ENCODE measurements around the gene SUSD3. TPM values are rescaled to one million over a fixed set of nuclear protein-coding genes. Genes with fewer than 3 reads are reported as not detected.

The SUSD3 gene
- polyA plus RNA-seq, 4 donors, result 3.7 to 10.1 (median 3.8) TPM; not detected in 1

DNA sequence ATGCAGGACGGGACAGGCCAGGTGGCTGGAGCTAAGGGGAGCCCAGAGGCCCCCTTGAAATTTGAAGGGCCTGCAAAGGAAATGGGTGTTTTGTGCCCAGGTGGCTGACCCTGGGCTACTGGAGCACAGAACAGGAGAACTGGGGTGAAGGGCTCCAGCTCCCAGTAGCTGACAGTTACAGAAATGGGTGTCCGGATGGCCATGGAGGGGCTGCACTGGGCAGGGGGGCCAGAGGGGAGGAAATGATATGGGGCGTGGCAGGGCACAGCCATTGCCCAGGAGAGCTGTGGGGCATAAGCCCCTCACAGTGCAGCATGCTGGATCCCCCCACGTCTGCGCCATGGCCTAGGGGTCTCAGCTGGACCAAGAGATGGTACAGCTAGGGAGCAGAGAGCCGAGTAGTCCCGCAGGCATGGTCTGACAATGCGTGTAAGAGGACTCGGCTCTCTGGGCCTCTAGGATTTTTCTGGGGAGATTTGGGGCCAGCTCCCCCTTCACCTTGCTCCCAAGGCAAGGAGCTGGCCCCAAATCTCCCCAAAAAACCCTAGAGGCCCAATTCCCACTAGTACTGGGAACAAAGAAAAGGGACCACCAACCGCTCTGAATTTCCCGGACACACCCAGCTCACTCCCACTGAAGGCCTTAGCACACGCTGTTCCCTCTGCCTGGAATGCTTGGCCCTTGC lies 29.6 kb downstream of the SUSD3 start:
- DNase-seq (no peak), FAIRE-seq (no peak)
- WGBS, 3 donors, result 96 to 97% (median 97%) methylated on average over 12 of the region's 12 CpGs
- Histone ChIP-seq H3K27ac (ENCODE audit: low read depth in 1 of 3, low read length in 2 of 3) (no peak overlapping the region), H3K9me3 (ENCODE audit: control insufficient read depth in 2 of 2, insufficient read depth in 1 of 2, low read depth in 1 of 2, low read length in 1 of 2) (peaks cover 2 to 15% of the 10 kb centered on the region in 2 donors), H3K27me3 (ENCODE audit: control insufficient read depth in 3 of 3, insufficient read depth in 3 of 3, low read length in 3 of 3) (no peaks in the 10 kb centered on the region), H3K4me3 (ENCODE audit: low read depth in 1 of 3, low read length in 3 of 3) (no peak overlapping the region), H3K36me3 (ENCODE audit: control insufficient read depth in 3 of 3, insufficient read depth in 2 of 3, low read depth in 1 of 3, low read length in 3 of 3) (peaks cover 0 to 18% (median 0%) of the 10 kb centered on the region in 3 donors), H3K4me1 (ENCODE audit: control insufficient read depth in 3 of 3, insufficient read depth in 2 of 3, low read depth in 1 of 3, low read length in 2 of 3) (peaks cover 0 to 6% (median 0%) of the 10 kb centered on the region in 3 donors)

DNA sequence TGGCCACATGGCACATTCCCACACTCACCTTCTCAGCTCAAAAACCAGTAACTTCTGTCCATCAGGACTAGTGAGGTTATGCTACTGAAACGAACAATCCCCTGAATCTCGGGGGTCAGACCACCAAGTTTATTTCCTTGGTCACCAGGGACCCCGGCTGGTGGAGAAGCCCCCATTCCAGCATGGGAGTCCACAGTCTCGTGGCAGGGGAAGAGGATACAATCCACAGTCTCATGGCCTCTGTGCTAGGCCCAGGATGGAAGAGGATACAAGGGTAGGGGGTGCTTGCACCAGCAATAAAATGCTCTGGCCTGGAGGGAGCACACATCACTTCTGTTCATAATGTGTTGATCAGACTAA lies 30.1 kb downstream of the SUSD3 start:
- DNase-seq, result no peak
- WGBS, 3 donors, result 89 to 95% (median 95%) methylated on average over 4 of the region's 4 CpGs
- no peak overlapping the region for H3K27ac ChIP-seq (ENCODE audit: low read depth in 1 of 3, low read length in 2 of 3)

DNA sequence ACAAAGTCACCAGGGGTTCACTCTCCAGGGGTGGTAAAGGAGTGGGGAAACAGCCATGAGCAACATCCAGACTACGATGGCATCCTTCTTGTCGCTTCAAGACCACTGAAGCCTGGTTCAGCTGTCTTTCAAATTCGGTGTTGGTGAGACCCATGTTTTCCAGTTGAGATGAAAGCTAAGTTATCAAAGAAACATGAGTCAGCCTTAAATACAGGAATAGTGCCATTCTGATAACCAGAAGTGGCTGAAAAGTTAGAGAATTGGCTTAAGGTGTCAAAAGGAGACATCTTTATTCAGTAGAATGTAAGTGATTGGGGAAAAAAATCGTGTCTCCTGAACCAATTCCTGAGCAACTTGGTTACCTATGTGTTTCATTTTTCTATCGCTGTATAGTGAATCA lies 30.5 kb downstream of the SUSD3 start:
- H3K4me1 ChIP-seq (ENCODE audit: control insufficient read depth in 3 of 3, insufficient read depth in 2 of 3, low read depth in 1 of 3, low read length in 2 of 3), result peaks cover 0 to 14% (median 0%) of the 10 kb centered on the region in 3 donors
- no peak for FAIRE-seq

More for the DNA sequence above, 30.1 kb downstream of the SUSD3 start:
- Histone ChIP-seq H3K4me3 (ENCODE audit: low read depth in 1 of 3, low read length in 3 of 3) (no peak overlapping the region), H3K27me3 (ENCODE audit: control insufficient read depth in 3 of 3, insufficient read depth in 3 of 3, low read length in 3 of 3) (no peaks in the 10 kb centered on the region), H3K36me3 (ENCODE audit: control insufficient read depth in 3 of 3, insufficient read depth in 2 of 3, low read depth in 1 of 3, low read length in 3 of 3) (peaks cover 0 to 18% (median 0%) of the 10 kb centered on the region in 3 donors), H3K9me3 (ENCODE audit: control insufficient read depth in 2 of 2, insufficient read depth in 1 of 2, low read depth in 1 of 2, low read length in 1 of 2) (peaks cover 2 to 15% of the 10 kb centered on the region in 2 donors), H3K4me1 (ENCODE audit: control insufficient read depth in 3 of 3, insufficient read depth in 2 of 3, low read depth in 1 of 3, low read length in 2 of 3) (peaks cover 0 to 10% (median 0%) of the 10 kb centered on the region in 3 donors)
- no peak for FAIRE-seq

GRCh38 chr9:93089481-93089991 lies 31.0 kb downstream of the SUSD3 start:
- no peak for FAIRE-seq
- peaks cover 0 to 18% (median 0%) of the 10 kb centered on the region in 3 donors for H3K4me1 ChIP-seq (ENCODE audit: control insufficient read depth in 3 of 3, insufficient read depth in 2 of 3, low read depth in 1 of 3, low read length in 2 of 3)

More for the DNA sequence above, 30.5 kb downstream of the SUSD3 start:
- H3K9me3 ChIP-seq (ENCODE audit: control insufficient read depth in 2 of 2, insufficient read depth in 1 of 2, low read depth in 1 of 2, low read length in 1 of 2), result peaks cover 2 to 15% of the 10 kb centered on the region in 2 donors
- DNase-seq, result no peak
- H3K36me3 ChIP-seq (ENCODE audit: control insufficient read depth in 3 of 3, insufficient read depth in 2 of 3, low read depth in 1 of 3, low read length in 3 of 3), result peaks cover 0 to 17% (median 0%) of the 10 kb centered on the region in 3 donors
- no peak overlapping the region for H3K27ac ChIP-seq (ENCODE audit: low read depth in 1 of 3, low read length in 2 of 3)
- H3K4me3 ChIP-seq (ENCODE audit: low read depth in 1 of 3, low read length in 3 of 3), result no peak overlapping the region
- WGBS, 3 donors, result 83 to 89% (median 87%) methylated on average over 5 of the region's 5 CpGs
- no peaks in the 10 kb centered on the region for H3K27me3 ChIP-seq (ENCODE audit: control insufficient read depth in 3 of 3, insufficient read depth in 3 of 3, low read length in 3 of 3)

DNA sequence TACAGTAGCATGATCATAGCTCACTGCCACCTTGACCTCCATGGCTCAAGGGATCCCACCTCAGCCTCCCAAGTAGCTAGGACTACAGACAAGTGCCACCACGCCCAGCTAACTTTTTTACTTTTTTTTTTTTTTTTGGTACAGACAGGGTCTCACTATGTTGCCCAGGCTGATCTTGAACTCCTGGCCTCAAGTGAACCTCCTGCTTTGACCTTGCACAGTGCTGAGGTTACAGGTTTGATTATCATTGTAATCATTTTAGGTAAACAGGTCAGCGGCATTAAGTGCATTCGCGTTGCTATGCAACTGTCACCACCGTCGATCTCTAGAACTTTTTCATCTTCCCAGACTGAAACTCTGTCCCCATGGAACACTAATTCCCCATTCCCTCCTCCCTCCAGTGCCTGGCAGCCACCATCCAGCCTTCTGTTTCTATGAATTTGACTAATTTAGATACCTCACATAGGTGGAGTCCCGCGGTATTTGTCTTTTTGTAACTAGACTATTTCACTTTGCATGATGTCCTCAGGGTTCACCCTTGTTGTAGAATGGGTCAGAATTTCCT lies 31.7 kb downstream of the SUSD3 start:
- no peak overlapping the region for H3K4me3 ChIP-seq (ENCODE audit: low read depth in 1 of 3, low read length in 3 of 3)
- H3K4me1 ChIP-seq (ENCODE audit: control insufficient read depth in 3 of 3, insufficient read depth in 2 of 3, low read depth in 1 of 3, low read length in 2 of 3), result peaks cover 0 to 24% (median 0%) of the 10 kb centered on the region in 3 donors
- peaks cover 2 to 15% of the 10 kb centered on the region in 2 donors for H3K9me3 ChIP-seq (ENCODE audit: control insufficient read depth in 2 of 2, insufficient read depth in 1 of 2, low read depth in 1 of 2, low read length in 1 of 2)
- H3K27ac ChIP-seq (ENCODE audit: low read depth in 1 of 3, low read length in 2 of 3), result no peak overlapping the region
- DNase-seq (no peak), FAIRE-seq (no peak)
- peaks cover 0 to 13% (median 0%) of the 10 kb centered on the region in 3 donors for H3K36me3 ChIP-seq (ENCODE audit: control insufficient read depth in 3 of 3, insufficient read depth in 2 of 3, low read depth in 1 of 3, low read length in 3 of 3)
- 64 to 78% (median 69%) methylated on average over 8 of the region's 8 CpGs for WGBS, 3 donors
- H3K27me3 ChIP-seq (ENCODE audit: control insufficient read depth in 3 of 3, insufficient read depth in 3 of 3, low read length in 3 of 3), result no peaks in the 10 kb centered on the region

More at GRCh38 chr9:93089481-93089991, 31.0 kb downstream of the SUSD3 start:
- Histone ChIP-seq H3K27ac (ENCODE audit: low read depth in 1 of 3, low read length in 2 of 3) (no peak overlapping the region), H3K4me3 (ENCODE audit: low read depth in 1 of 3, low read length in 3 of 3) (no peak overlapping the region), H3K36me3 (ENCODE audit: control insufficient read depth in 3 of 3, insufficient read depth in 2 of 3, low read depth in 1 of 3, low read length in 3 of 3) (peaks cover 0 to 15% (median 0%) of the 10 kb centered on the region in 3 donors), H3K27me3 (ENCODE audit: control insufficient read depth in 3 of 3, insufficient read depth in 3 of 3, low read length in 3 of 3) (no peaks in the 10 kb centered on the region), H3K9me3 (ENCODE audit: control insufficient read depth in 2 of 2, insufficient read depth in 1 of 2, low read depth in 1 of 2, low read length in 1 of 2) (peaks cover 2 to 15% of the 10 kb centered on the region in 2 donors)
- WGBS, 3 donors, result 92 to 95% (median 95%) methylated on average over 12 of the region's 12 CpGs
- no peak for DNase-seq

- no peaks in the 10 kb centered on the region for H3K27me3 ChIP-seq (ENCODE audit: control insufficient read depth in 3 of 3, insufficient read depth in 3 of 3, low read length in 3 of 3)
- no peak overlapping the region for H3K4me3 ChIP-seq (ENCODE audit: low read depth in 1 of 3, low read length in 3 of 3)
- WGBS, 3 donors, result 89 to 90% (median 90%) methylated on average over 4 of the region's 4 CpGs
- H3K36me3 ChIP-seq (ENCODE audit: control insufficient read depth in 3 of 3, insufficient read depth in 2 of 3, low read depth in 1 of 3, low read length in 3 of 3), result peaks cover 0 to 8% (median 0%) of the 10 kb centered on the region in 3 donors
- FAIRE-seq (no peak), DNase-seq (no peak)
- peaks cover 0 to 25% (median 0%) of the 10 kb centered on the region in 3 donors for H3K4me1 ChIP-seq (ENCODE audit: control insufficient read depth in 3 of 3, insufficient read depth in 2 of 3, low read depth in 1 of 3, low read length in 2 of 3)
- H3K9me3 ChIP-seq (ENCODE audit: control insufficient read depth in 2 of 2, insufficient read depth in 1 of 2, low read depth in 1 of 2, low read length in 1 of 2), result peaks cover 0 to 11% of the 10 kb centered on the region in 2 donors
- no peak overlapping the region for H3K27ac ChIP-seq (ENCODE audit: low read depth in 1 of 3, low read length in 2 of 3)
Measured at GRCh38 chr9:93091056-93091452, 32.6 kb downstream of the SUSD3 start.

DNA sequence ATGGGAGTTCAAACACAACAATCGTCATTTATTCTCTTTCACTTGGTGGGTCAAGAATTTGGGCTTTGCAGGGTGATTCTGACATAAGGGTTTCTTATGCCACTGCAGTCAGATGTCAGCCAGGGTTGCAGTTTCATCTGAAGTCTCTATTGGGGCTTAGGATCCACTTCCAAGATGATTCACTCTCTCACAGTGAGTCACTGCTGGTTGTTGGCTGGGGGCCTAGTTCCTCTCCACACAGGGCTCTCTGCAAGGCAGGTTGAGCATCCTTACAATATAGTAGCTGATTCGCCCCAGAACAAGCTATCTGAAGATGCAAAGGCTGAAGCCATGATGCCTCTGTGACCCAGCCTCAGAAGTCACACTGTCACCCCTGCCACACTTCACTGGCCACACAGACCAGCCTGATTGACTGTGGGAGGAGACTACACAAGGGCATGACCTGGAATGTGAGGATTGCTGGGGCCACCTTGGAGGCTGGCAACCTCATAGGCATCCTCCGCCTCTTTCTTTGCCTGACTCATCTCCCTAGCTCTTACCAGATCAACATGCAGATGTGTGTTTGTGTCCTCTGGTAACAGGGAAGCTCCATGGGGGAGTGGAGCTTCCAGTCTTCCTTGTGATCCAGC lies 33.1 kb downstream of the SUSD3 start:
- FAIRE-seq, result no peak
- Histone ChIP-seq H3K27me3 (ENCODE audit: control insufficient read depth in 3 of 3, insufficient read depth in 3 of 3, low read length in 3 of 3) (no peaks in the 10 kb centered on the region), H3K36me3 (ENCODE audit: control insufficient read depth in 3 of 3, insufficient read depth in 2 of 3, low read depth in 1 of 3, low read length in 3 of 3) (peaks cover 0 to 8% (median 0%) of the 10 kb centered on the region in 3 donors), H3K27ac (ENCODE audit: low read depth in 1 of 3, low read length in 2 of 3) (no peak overlapping the region), H3K9me3 (ENCODE audit: control insufficient read depth in 2 of 2, insufficient read depth in 1 of 2, low read depth in 1 of 2, low read length in 1 of 2) (peaks cover 0 to 10% of the 10 kb centered on the region in 2 donors), H3K4me1 (ENCODE audit: control insufficient read depth in 3 of 3, insufficient read depth in 2 of 3, low read depth in 1 of 3, low read length in 2 of 3) (peaks cover 0 to 25% (median 0%) of the 10 kb centered on the region in 3 donors), H3K4me3 (ENCODE audit: low read depth in 1 of 3, low read length in 3 of 3) (no peak overlapping the region)
- DNase-seq, result peak in 1 of 2 donors; percentile 21
- 69 to 86% (median 77%) methylated on average over 3 of the region's 3 CpGs for WGBS, 3 donors

DNA sequence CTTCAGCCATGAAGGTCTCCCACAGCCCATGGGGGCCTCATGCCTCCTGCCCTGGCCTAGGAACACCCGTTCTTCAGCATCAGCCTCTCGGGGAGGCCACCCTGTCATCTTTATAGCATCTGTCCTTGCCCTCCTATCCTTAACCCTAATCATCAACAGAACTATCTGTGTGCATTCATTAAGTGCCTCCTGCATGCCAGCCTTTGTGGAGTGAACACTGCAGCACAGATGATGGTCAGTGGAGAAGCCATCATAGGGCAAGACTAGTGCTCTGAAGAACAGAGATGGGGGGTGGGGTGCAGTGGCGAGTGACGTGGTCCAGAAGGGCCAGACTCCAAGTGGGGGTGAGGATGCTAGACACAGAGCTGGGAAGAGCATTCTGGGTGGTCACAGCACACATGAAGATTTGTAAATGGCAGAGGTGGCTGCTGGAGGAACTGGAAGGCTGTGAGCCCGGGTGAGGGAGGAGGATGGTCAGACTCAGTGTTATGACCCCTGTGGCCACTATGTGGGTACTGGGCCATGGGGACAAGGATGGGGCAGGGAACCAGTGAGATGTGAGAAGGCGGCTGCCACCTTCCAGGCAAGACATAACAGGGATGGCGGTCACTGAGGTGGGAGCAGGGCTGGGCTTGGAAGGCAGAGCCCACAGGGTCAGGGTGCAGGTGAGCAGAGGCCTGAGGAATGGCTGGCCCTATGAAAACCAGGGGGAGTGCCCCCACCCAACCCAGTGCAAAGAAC lies 33.9 kb downstream of the SUSD3 start:
- no peak for DNase-seq
- Histone ChIP-seq H3K27me3 (ENCODE audit: control insufficient read depth in 3 of 3, insufficient read depth in 3 of 3, low read length in 3 of 3) (no peaks in the 10 kb centered on the region), H3K36me3 (ENCODE audit: control insufficient read depth in 3 of 3, insufficient read depth in 2 of 3, low read depth in 1 of 3, low read length in 3 of 3) (peaks cover 0 to 6% (median 0%) of the 10 kb centered on the region in 3 donors), H3K4me1 (ENCODE audit: control insufficient read depth in 3 of 3, insufficient read depth in 2 of 3, low read depth in 1 of 3, low read length in 2 of 3) (peaks cover 3 to 33% (median 6%) of the 10 kb centered on the region in 3 donors), H3K27ac (ENCODE audit: low read depth in 1 of 3, low read length in 2 of 3) (peak overlapping the region in 2 of 3 donors; percentile 39 to 65), H3K9me3 (ENCODE audit: control insufficient read depth in 2 of 2, insufficient read depth in 1 of 2, low read depth in 1 of 2, low read length in 1 of 2) (peaks cover 0 to 6% of the 10 kb centered on the region in 2 donors), H3K4me3 (ENCODE audit: low read depth in 1 of 3, low read length in 3 of 3) (no peak overlapping the region)
- WGBS, 3 donors, result 79 to 90% (median 87%) methylated on average over 7 of the region's 7 CpGs
- FAIRE-seq, result no peak
